Activated naive CD4-positive, alpha-beta T cell treated with anti-CD3 and anti-CD28 coated beads for 36 hours (primary cell): ENCODE results near the gene CDK5RAP2. TPM values are rescaled to one million over a fixed set of nuclear protein-coding genes. Genes with fewer than 3 reads are reported as not detected.
"Not testable (repeated sequence)": the region's sequence is repeated elsewhere in the genome, so short reads cannot be mapped to it uniquely, and the experiment has no call there.

Experiments used
- CTCF ChIA-PET: fragments of 350-600 bp; sonication (Branson Sonifier 250); formaldehyde crosslinking; loops from one replicate; lab custom pipeline; 2021; ENCODE audit warnings: antibody characterized with exemption; lab: Charles Lee
- DNase-seq: peaks from one replicate; pipeline ENCODE4 v3.0.0-alpha.2; 2020
- H3K27ac Mint-ChIP-seq: one replicate; pipeline ENCODE4 v1.8.0; 2021; ENCODE audit warnings: mild to moderate bottlenecking, mixed read lengths
- H3K27me3 Mint-ChIP-seq: one replicate; pipeline ENCODE4 v1.8.0; 2021; ENCODE audit warnings: low read depth, mixed read lengths
- H3K36me3 Mint-ChIP-seq: one replicate; pipeline ENCODE4 v1.8.0; 2021; ENCODE audit warnings: low read depth, mixed read lengths
- H3K4me1 Mint-ChIP-seq: one replicate; pipeline ENCODE4 v1.8.0; 2021; ENCODE audit warnings: low read depth, mixed read lengths
- H3K4me3 Mint-ChIP-seq: one replicate; pipeline ENCODE4 v1.8.0; 2021; ENCODE audit warnings: mild to moderate bottlenecking, moderate library complexity, mixed read lengths
- H3K9me3 Mint-ChIP-seq: one replicate; pipeline ENCODE4 v1.8.0; 2021; ENCODE audit warnings: mixed read lengths
- intact Hi-C: fragments of 100-400 bp; cut with micrococcal nuclease; formaldehyde crosslinking; loops from one replicate; pipeline ENCODE4 v1.15.1; 2023
- total RNA-seq, 2 experiments: library from RNA; stranded (reverse); gene quantifications; one replicate each; pipeline ENCODE4 v1.2.3, GENCODE V29; 2021

The CDK5RAP2 gene
- total RNA-seq, result 10 to 100 TPM; 92.7 to 99.7 TPM

GRCh38 chr9:120580051-120580896 lies at the start of gene CDK5RAP2:
Gene CDK5RAP2 (minus strand): TSS chr9:120580167. CDS start chr9:120579978, 189 bp downstream.
- Mint-ChIP-seq H3K4me1 (peaks cover 47% of the 10 kb centered on the region), H3K27me3 (no peaks in the 10 kb centered on the region), H3K27ac (peak within 1 kb of the TSS; percentile 92), H3K9me3 (no peaks in the 10 kb centered on the region), H3K36me3 (peaks cover 6% of the 10 kb centered on the region), H3K4me3 (peak within 1 kb of the TSS; percentile 97)
- intact Hi-C loops, result loop anchor here (1.0 to 10.0 kb wide), 4 partner anchors 134 to 1515 kb away; partner anchors contain the start of genes CNTRL, MEGF9 and TTLL11
- DNase-seq, result peak; percentile 96
- CTCF ChIA-PET, result no interaction called here

GRCh38 chr9:120628925-120629497 lies 49.0 kb upstream of the CDK5RAP2 start:
- H3K27me3 Mint-ChIP-seq, DNase-seq, CTCF ChIA-PET, intact Hi-C loops, H3K4me1 Mint-ChIP-seq, H3K36me3 Mint-ChIP-seq, H3K4me3 Mint-ChIP-seq, H3K27ac Mint-ChIP-seq, H3K9me3 Mint-ChIP-seq: not testable (repeated sequence)

GRCh38 chr9:120628207-120628924 lies 48.4 kb upstream of the CDK5RAP2 start:
- no peaks in the 10 kb centered on the region for H3K36me3 Mint-ChIP-seq
- H3K9me3 Mint-ChIP-seq, result no peaks in the 10 kb centered on the region
- no peak overlapping the region for H3K27ac Mint-ChIP-seq
- no peak overlapping the region for H3K4me3 Mint-ChIP-seq
- CTCF ChIA-PET, result no interaction called here
- no peak for DNase-seq
- H3K4me1 Mint-ChIP-seq, result peaks cover 4% of the 10 kb centered on the region
- intact Hi-C loops, result no loop called here
- H3K27me3 Mint-ChIP-seq, result no peaks in the 10 kb centered on the region

- Mint-ChIP-seq H3K9me3 (no peaks in the 10 kb centered on the region), H3K4me3 (no peak overlapping the region), H3K27me3 (no peaks in the 10 kb centered on the region), H3K27ac (no peak overlapping the region), H3K36me3 (no peaks in the 10 kb centered on the region), H3K4me1 (peaks cover 4% of the 10 kb centered on the region)
- CTCF ChIA-PET, result interaction anchor here (0.7 kb wide), 1 partner anchor 7 kb away, joined by 4 read pairs; no protein-coding TSS in a partner anchor
- DNase-seq, result no peak
- intact Hi-C loops, result no loop called here
These were observed 47.1 kb upstream of the CDK5RAP2 start for GRCh38 chr9:120627073-120627472.

- no peak overlapping the region for H3K4me3 Mint-ChIP-seq
- no peak for DNase-seq
- no peaks in the 10 kb centered on the region for H3K9me3 Mint-ChIP-seq
- peaks cover 4% of the 10 kb centered on the region for H3K4me1 Mint-ChIP-seq
- H3K36me3 Mint-ChIP-seq, result no peaks in the 10 kb centered on the region
- H3K27me3 Mint-ChIP-seq, result no peaks in the 10 kb centered on the region
- no peak overlapping the region for H3K27ac Mint-ChIP-seq
- CTCF ChIA-PET, result no interaction called here
- intact Hi-C loops, result no loop called here
These were observed 46.5 kb upstream of the CDK5RAP2 start for GRCh38 chr9:120626512-120626911.

GRCh38 chr9:120625222-120625621 lies 45.3 kb upstream of the CDK5RAP2 start:
- intact Hi-C loops, result no loop called here
- Mint-ChIP-seq H3K27ac (no peak overlapping the region), H3K9me3 (no peaks in the 10 kb centered on the region), H3K36me3 (no peaks in the 10 kb centered on the region), H3K4me1 (peaks cover 4% of the 10 kb centered on the region), H3K4me3 (no peak overlapping the region), H3K27me3 (no peaks in the 10 kb centered on the region)
- no peak for DNase-seq
- CTCF ChIA-PET, result no interaction called here

GRCh38 chr9:120622790-120623189 lies 42.8 kb upstream of the CDK5RAP2 start:
- Mint-ChIP-seq H3K9me3 (no peaks in the 10 kb centered on the region), H3K4me1 (peaks cover 7% of the 10 kb centered on the region), H3K4me3 (no peak overlapping the region), H3K36me3 (no peaks in the 10 kb centered on the region), H3K27ac (no peak overlapping the region), H3K27me3 (no peaks in the 10 kb centered on the region)
- intact Hi-C loops, result no loop called here
- CTCF ChIA-PET, result interaction anchor here (0.7 to 1.3 kb wide), 3 partner anchors 80 to 133 kb away, joined by 3 read pairs; no protein-coding TSS in a partner anchor
- DNase-seq, result no peak

- peaks cover 7% of the 10 kb centered on the region for H3K4me1 Mint-ChIP-seq
- CTCF ChIA-PET, result interaction anchor here (0.7 kb wide), 1 partner anchor 81 kb away, joined by 3 read pairs; no protein-coding TSS in a partner anchor
- no peak for DNase-seq
- H3K4me3 Mint-ChIP-seq, result no peak overlapping the region
- H3K36me3 Mint-ChIP-seq, result no peaks in the 10 kb centered on the region
- H3K27ac Mint-ChIP-seq, result no peak overlapping the region
- intact Hi-C loops, result no loop called here
- H3K9me3 Mint-ChIP-seq, result no peaks in the 10 kb centered on the region
- H3K27me3 Mint-ChIP-seq, result no peaks in the 10 kb centered on the region
These were observed 42.0 kb upstream of the CDK5RAP2 start for GRCh38 chr9:120621941-120622340.

GRCh38 chr9:120619751-120620655 lies 40.0 kb upstream of the CDK5RAP2 start:
- no peaks in the 10 kb centered on the region for H3K27me3 Mint-ChIP-seq
- no peak overlapping the region for H3K27ac Mint-ChIP-seq
- H3K4me1 Mint-ChIP-seq, result peaks cover 3% of the 10 kb centered on the region
- intact Hi-C loops, result loop anchor here (1.0 to 10.0 kb wide), 4 partner anchors 92 to 455 kb away; partner anchors contain the start of gene CNTRL
- H3K4me3 Mint-ChIP-seq, result no peak overlapping the region
- CTCF ChIA-PET, result interaction anchor here (0.6 to 1.4 kb wide), 17 partner anchors 8 to 1024 kb away, joined by 3 to 8 read pairs (median 4); no protein-coding TSS in a partner anchor
- no peaks in the 10 kb centered on the region for H3K9me3 Mint-ChIP-seq
- H3K36me3 Mint-ChIP-seq, result no peaks in the 10 kb centered on the region
- peak; percentile 82 for DNase-seq

GRCh38 chr9:120616966-120617935 lies 37.3 kb upstream of the CDK5RAP2 start:
- no peak for DNase-seq
- H3K36me3 Mint-ChIP-seq, result peaks cover 1% of the 10 kb centered on the region
- intact Hi-C loops, result loop anchor here (5.0 to 10.0 kb wide), 2 partner anchors 320 to 458 kb away; partner anchors contain the start of gene CNTRL
- no peak overlapping the region for H3K4me3 Mint-ChIP-seq
- CTCF ChIA-PET, result interaction anchor here (0.6 to 1.4 kb wide), 4 partner anchors 11 to 415 kb away, joined by 3 to 5 read pairs (median 4); no protein-coding TSS in a partner anchor
- H3K4me1 Mint-ChIP-seq, result peaks cover 3% of the 10 kb centered on the region
- no peak overlapping the region for H3K27ac Mint-ChIP-seq
- no peaks in the 10 kb centered on the region for H3K9me3 Mint-ChIP-seq
- H3K27me3 Mint-ChIP-seq, result no peaks in the 10 kb centered on the region
